ENCODE measurements around the gene CAMK1D.

The CAMK1D gene

DNA sequence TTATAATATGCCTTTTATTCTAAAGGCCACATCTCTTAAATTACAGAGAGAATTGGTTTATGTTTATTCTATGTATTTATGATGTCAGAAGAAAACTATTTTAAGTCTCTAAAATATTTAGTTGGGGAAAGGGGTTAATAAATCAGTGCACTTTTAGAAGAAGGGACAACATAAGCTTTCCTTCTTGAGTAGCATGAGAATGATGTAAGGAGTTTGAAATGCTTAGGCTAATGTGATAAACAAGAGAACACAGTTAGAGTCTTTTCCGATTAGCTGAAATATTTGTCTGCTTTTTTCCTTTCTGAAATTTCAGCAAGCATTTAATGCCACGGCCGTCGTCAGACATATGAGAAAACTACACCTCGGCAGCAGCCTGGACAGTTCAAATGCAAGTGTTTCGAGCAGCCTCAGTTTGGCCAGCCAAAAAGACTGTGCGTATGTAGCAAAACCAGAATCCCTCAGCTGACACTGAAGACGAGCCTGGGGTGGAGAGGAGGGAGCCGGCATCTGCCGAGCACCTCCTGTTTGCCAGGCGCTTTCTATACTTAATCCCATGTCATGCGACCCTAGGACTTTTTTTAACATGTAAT is 476.0 kb downstream of the CAMK1D start:
- Histone ChIP-seq H3K79me2 (ENCODE audit: insufficient read depth, low read depth) (no peaks in the 10 kb centered on the region), H2AFZ (ENCODE audit: low read depth) (no peak overlapping the region), H3K4me2 (no peak overlapping the region), H4K20me1 (ENCODE audit: insufficient read depth) (no peaks in the 10 kb centered on the region), H3K27ac (no peak overlapping the region), H3K36me3 (ENCODE audit: insufficient read depth) (no peaks in the 10 kb centered on the region), H3K4me1 (ENCODE audit: low read depth, poor library complexity, severe bottlenecking) (no peaks in the 10 kb centered on the region), H3K9ac (no peak overlapping the region), H3K27me3 (ENCODE audit: insufficient read depth, low read depth) (no peaks in the 10 kb centered on the region), H3K4me3 (IDR thresholded peaks at IDR 0.05; ENCODE audit: insufficient read depth, low read depth, low read length) (no peak overlapping the region)
- TF ChIP-seq, protein P1, sequence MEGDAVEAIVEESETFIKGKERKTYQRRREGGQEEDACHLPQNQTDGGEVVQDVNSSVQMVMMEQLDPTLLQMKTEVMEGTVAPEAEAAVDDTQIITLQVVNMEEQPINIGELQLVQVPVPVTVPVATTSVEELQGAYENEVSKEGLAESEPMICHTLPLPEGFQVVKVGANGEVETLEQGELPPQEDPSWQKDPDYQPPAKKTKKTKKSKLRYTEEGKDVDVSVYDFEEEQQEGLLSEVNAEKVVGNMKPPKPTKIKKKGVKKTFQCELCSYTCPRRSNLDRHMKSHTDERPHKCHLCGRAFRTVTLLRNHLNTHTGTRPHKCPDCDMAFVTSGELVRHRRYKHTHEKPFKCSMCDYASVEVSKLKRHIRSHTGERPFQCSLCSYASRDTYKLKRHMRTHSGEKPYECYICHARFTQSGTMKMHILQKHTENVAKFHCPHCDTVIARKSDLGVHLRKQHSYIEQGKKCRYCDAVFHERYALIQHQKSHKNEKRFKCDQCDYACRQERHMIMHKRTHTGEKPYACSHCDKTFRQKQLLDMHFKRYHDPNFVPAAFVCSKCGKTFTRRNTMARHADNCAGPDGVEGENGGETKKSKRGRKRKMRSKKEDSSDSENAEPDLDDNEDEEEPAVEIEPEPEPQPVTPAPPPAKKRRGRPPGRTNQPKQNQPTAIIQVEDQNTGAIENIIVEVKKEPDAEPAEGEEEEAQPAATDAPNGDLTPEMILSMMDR (conservative IDR thresholded peaks at IDR 0.05; ENCODE audit: low read depth, low read length): no peak

DNA sequence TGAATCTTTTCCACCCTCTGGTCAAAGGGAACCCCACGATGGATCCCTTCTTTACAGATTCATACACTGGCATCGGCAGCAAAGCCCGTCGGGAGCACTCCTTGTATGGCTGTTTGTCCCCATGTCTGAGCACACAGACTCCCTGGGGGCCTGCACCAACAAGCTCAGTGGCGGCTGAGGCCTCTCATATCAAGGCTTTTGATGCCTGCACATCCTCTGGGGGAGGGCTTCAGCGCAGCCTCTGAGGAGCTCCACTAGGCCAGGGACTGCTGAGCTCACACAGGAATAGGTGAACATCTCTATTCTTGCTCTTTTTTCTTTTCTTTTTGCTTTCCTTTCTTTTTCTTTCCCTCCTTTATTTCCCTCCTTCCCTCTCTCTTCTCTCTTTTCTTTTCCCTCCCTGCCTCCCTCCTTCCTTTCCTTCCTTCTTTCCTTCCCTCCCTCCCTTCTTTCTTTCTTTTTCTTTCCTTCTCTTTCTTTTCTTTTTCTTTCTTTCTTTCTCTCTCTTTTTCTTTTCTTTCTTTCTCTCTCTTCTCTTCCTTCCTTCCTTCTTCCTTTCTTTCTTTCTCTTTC is 477.5 kb downstream of the CAMK1D start:
- no peak overlapping the region for H3K9ac ChIP-seq
- H2AFZ ChIP-seq (ENCODE audit: low read depth): no peak overlapping the region
- no peaks in the 10 kb centered on the region for H3K4me1 ChIP-seq (ENCODE audit: low read depth, poor library complexity, severe bottlenecking)
- H3K4me2 ChIP-seq: no peak overlapping the region
- no peaks in the 10 kb centered on the region for H3K27me3 ChIP-seq (ENCODE audit: insufficient read depth, low read depth)
- TF ChIP-seq, protein P1 (conservative IDR thresholded peaks at IDR 0.05; ENCODE audit: low read depth, low read length): no peak
- H3K79me2 ChIP-seq (ENCODE audit: insufficient read depth, low read depth): no peaks in the 10 kb centered on the region
- no peaks in the 10 kb centered on the region for H4K20me1 ChIP-seq (ENCODE audit: insufficient read depth)
- H3K4me3 ChIP-seq (IDR thresholded peaks at IDR 0.05; ENCODE audit: insufficient read depth, low read depth, low read length): no peak overlapping the region
- no peak overlapping the region for H3K27ac ChIP-seq
- no peaks in the 10 kb centered on the region for H3K36me3 ChIP-seq (ENCODE audit: insufficient read depth)

DNA sequence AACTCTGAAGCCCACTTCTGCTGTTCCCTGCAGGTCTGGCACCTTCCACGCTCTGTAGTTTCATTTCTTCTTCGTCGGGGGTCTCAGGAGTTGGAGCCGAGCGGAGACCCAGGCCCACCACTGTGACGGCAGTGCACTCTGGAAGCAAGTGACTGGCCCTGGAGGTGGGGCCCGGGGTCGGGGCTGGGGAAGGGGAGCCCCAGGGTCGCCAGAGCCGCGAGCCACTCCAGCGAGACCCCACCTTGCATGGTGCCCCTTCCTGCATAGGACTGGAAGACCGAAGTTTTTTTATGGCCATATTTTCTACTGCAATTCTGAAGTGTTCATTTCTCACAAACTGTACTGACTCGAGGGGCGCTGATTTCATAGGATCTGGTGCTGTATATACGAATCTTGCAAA is 479.4 kb downstream of the CAMK1D start:
- TF ChIP-seq, protein P1 (conservative IDR thresholded peaks at IDR 0.05; ENCODE audit: low read depth, low read length): no peak
- Histone ChIP-seq H3K27ac (no peak overlapping the region), H3K9ac (no peak overlapping the region), H3K27me3 (ENCODE audit: insufficient read depth, low read depth) (no peaks in the 10 kb centered on the region), H3K4me3 (IDR thresholded peaks at IDR 0.05; ENCODE audit: insufficient read depth, low read depth, low read length) (no peak overlapping the region), H3K79me2 (ENCODE audit: insufficient read depth, low read depth) (no peaks in the 10 kb centered on the region), H4K20me1 (ENCODE audit: insufficient read depth) (no peaks in the 10 kb centered on the region), H3K4me1 (ENCODE audit: low read depth, poor library complexity, severe bottlenecking) (no peaks in the 10 kb centered on the region), H3K36me3 (ENCODE audit: insufficient read depth) (no peaks in the 10 kb centered on the region), H3K4me2 (no peak overlapping the region), H2AFZ (ENCODE audit: low read depth) (no peak overlapping the region)

DNA sequence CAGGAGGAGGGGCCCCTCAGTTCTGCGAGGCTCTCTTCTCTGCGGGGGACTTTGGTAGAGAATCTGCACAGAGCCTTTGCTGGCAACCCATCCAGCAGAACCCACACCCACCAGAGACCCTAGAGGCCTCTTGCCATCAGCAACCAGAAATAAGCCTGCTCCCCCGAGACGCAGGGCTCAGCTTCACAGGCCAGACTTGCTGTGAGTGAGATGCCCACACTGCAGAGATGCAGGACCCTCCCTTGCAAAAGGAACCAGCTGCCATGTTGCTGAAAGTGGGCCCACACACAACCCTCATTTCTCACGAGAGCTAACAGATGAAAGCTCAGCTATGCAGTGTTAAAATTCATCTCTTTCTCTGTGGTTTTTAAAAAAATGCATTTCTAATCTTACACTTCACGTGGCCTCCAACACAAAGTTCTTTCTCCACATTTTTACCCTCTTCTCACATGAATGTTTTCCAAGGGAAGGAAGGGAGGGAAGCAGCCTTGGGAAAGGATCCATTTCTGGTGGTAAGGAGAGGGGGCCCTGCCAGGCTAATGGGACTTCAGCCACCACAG is 480.6 kb downstream of the CAMK1D start:
- TF ChIP-seq, protein P1 (conservative IDR thresholded peaks at IDR 0.05; ENCODE audit: low read depth, low read length): no peak
- Histone ChIP-seq H3K4me2 (no peak overlapping the region), H2AFZ (ENCODE audit: low read depth) (no peak overlapping the region), H3K27me3 (ENCODE audit: insufficient read depth, low read depth) (no peaks in the 10 kb centered on the region), H3K36me3 (ENCODE audit: insufficient read depth) (no peaks in the 10 kb centered on the region), H3K9ac (no peak overlapping the region), H4K20me1 (ENCODE audit: insufficient read depth) (no peaks in the 10 kb centered on the region), H3K4me3 (IDR thresholded peaks at IDR 0.05; ENCODE audit: insufficient read depth, low read depth, low read length) (no peak overlapping the region), H3K27ac (no peak overlapping the region), H3K4me1 (ENCODE audit: low read depth, poor library complexity, severe bottlenecking) (no peaks in the 10 kb centered on the region), H3K79me2 (ENCODE audit: insufficient read depth, low read depth) (no peaks in the 10 kb centered on the region)
